Measurements from ENCODE around the gene DNER. TPM values are rescaled to one million over a fixed set of nuclear protein-coding genes. Genes with fewer than 3 reads are reported as not detected.
A peak's percentile ranks its signal among the peaks of the same experiment; 100 is the strongest.
"Not testable (repeated sequence)": the region's sequence is repeated elsewhere in the genome, so short reads cannot be mapped to it uniquely, and the experiment has no call there.

DNER gene
- polyA plus RNA-seq, 6 donors from 2014 or later: not detected

- no peak overlapping the region for H3K4me3 Mint-ChIP-seq
- no peaks in the 10 kb centered on the region for H3K36me3 Mint-ChIP-seq
- no peak for DNase-seq
- peaks cover 15 to 34% (median 19%) of the 10 kb centered on the region in 3 donors for H3K27me3 Mint-ChIP-seq
- no peak overlapping the region for H3K27ac Mint-ChIP-seq
- peaks cover 0 to 5% (median 0%) of the 10 kb centered on the region in 3 donors for H3K4me1 Mint-ChIP-seq
- ATAC-seq (ENCODE audit: low read depth in 2 of 2): no peak
- H3K9me3 Mint-ChIP-seq: peaks cover 0 to 8% (median 4%) of the 10 kb centered on the region in 7 donors
Measured at GRCh38 chr2:229344151-229344551, 370.2 kb downstream of the DNER start.

DNA sequence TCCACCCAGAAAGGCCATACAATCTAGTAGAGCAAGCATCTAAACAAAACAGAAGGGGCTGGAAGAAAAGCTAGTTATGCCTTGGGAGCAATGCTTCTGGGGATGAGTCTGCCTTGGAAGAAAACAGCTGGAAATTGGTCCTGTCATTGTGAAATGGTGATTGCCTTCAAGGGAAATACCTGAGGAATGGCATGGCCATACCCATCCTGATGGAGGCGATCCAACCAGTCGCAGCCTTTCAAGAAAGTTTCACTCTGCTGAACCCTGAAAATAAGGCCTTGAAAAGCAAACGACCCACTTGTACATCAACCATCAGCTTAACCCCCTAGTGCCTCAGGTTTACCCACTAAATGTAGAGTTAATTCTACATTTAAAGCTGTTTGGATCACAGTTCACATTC lies 370.7 kb downstream of the DNER start:
- H3K36me3 Mint-ChIP-seq: no peaks in the 10 kb centered on the region
- no peak for DNase-seq
- H3K27me3 Mint-ChIP-seq: peaks cover 15 to 34% (median 19%) of the 10 kb centered on the region in 3 donors
- H3K4me3 Mint-ChIP-seq: no peak overlapping the region
- peaks cover 0 to 8% (median 0%) of the 10 kb centered on the region in 7 donors for H3K9me3 Mint-ChIP-seq
- ATAC-seq (ENCODE audit: low read depth in 2 of 2): no peak
- no peak overlapping the region for H3K27ac Mint-ChIP-seq
- peaks cover 0 to 5% (median 0%) of the 10 kb centered on the region in 3 donors for H3K4me1 Mint-ChIP-seq

DNA sequence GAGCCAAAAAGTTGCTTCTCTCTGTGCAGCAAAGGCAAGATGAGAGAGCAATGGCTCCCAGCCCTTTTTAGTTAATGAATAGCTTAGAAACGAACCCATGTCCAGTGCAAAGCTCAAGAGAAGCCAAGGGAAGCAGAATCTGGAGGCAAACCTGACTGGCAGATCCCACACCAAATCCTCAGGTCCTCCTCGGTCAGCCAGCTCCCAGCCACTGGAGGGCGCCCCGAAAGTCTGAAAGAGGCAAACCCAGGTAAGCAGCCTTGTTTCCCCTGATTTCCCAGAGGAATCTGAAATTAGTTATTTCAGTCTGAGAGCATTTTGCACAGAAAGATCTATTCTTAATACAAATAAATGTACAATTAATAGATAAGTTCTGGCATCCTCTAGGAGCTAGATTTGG lies 372.0 kb downstream of the DNER start:
- peaks cover 0 to 5% (median 0%) of the 10 kb centered on the region in 3 donors for H3K4me1 Mint-ChIP-seq
- no peak for ATAC-seq (ENCODE audit: low read depth in 2 of 2)
- H3K36me3 Mint-ChIP-seq: no peaks in the 10 kb centered on the region
- peaks cover 0 to 5% (median 0%) of the 10 kb centered on the region in 7 donors for H3K9me3 Mint-ChIP-seq
- peaks cover 7 to 22% (median 19%) of the 10 kb centered on the region in 3 donors for H3K27me3 Mint-ChIP-seq
- H3K27ac Mint-ChIP-seq: peak overlapping the region in 1 of 6 donors; percentile 17
- no peak for DNase-seq
- no peak overlapping the region for H3K4me3 Mint-ChIP-seq

- Mint-ChIP-seq H3K27me3 (peaks cover 3 to 17% (median 8%) of the 10 kb centered on the region in 3 donors), H3K4me1 (peaks cover 0 to 5% (median 0%) of the 10 kb centered on the region in 3 donors), H3K27ac (no peak overlapping the region), H3K9me3 (peaks cover 0 to 5% (median 0%) of the 10 kb centered on the region in 7 donors), H3K4me3 (no peak overlapping the region), H3K36me3 (no peaks in the 10 kb centered on the region)
- DNase-seq: no peak
- no peak for ATAC-seq (ENCODE audit: low read depth in 2 of 2)
Measured at GRCh38 chr2:229340086-229340760, 374.1 kb downstream of the DNER start.

- no peak for DNase-seq
- no peak overlapping the region for H3K4me3 Mint-ChIP-seq
- no peak for ATAC-seq (ENCODE audit: low read depth in 2 of 2)
- H3K27me3 Mint-ChIP-seq: peaks cover 0 to 14% (median 5%) of the 10 kb centered on the region in 3 donors
- H3K36me3 Mint-ChIP-seq: no peaks in the 10 kb centered on the region
- H3K27ac Mint-ChIP-seq: no peak overlapping the region
- peaks cover 0 to 5% (median 0%) of the 10 kb centered on the region in 7 donors for H3K9me3 Mint-ChIP-seq
- peaks cover 0 to 5% (median 0%) of the 10 kb centered on the region in 3 donors for H3K4me1 Mint-ChIP-seq
Measured at GRCh38 chr2:229339618-229340017, 374.7 kb downstream of the DNER start.

GRCh38 chr2:229339171-229339570 lies 375.2 kb downstream of the DNER start:
- ATAC-seq (ENCODE audit: low read depth in 2 of 2); H3K4me1 Mint-ChIP-seq; H3K4me3 Mint-ChIP-seq: not testable (repeated sequence)

DNA sequence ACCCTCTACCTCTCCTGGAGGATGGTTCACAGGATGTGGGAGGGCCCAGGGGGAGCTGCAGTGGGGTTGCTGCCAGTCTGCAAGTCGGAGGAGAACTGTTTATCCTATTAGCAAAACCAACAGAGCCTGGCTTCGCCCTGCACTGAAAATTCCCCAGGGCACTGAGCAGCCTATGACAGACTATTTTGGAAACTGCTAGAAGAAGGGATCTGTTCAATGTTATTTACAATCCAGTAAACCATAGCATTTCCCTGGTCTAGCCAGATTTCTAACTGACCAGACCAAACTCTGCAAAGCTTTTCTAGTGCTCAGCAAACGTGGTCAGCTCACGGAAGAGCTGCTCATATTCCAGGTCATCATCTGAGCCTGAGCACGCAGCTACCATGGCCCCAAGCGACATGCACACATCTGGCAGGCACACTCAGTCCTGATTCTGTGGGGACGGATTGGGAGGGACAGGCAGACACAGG lies 378.4 kb downstream of the DNER start:
- Mint-ChIP-seq H3K9me3 (no peaks in the 10 kb centered on the region), H3K27ac (peak overlapping the region in 1 of 6 donors; percentile 83), H3K27me3 (peaks cover 0 to 14% (median 0%) of the 10 kb centered on the region in 3 donors), H3K4me3 (no peak overlapping the region), H3K36me3 (no peaks in the 10 kb centered on the region), H3K4me1 (peaks cover 19 to 31% (median 24%) of the 10 kb centered on the region in 3 donors)
- DNase-seq (no peak), ATAC-seq (ENCODE audit: low read depth in 2 of 2) (no peak)

More at GRCh38 chr2:229339171-229339570, 375.2 kb downstream of the DNER start:
- not testable (repeated sequence) for DNase-seq, H3K36me3 Mint-ChIP-seq, H3K9me3 Mint-ChIP-seq
- Mint-ChIP-seq H3K27ac (peak overlapping the region in 1 of 6 donors; percentile 27), H3K27me3 (peaks cover 0 to 14% (median 5%) of the 10 kb centered on the region in 3 donors)

GRCh38 chr2:229335330-229335729 lies 379.0 kb downstream of the DNER start:
- no peaks in the 10 kb centered on the region for H3K36me3 Mint-ChIP-seq
- no peak overlapping the region for H3K4me3 Mint-ChIP-seq
- no peak overlapping the region for H3K27ac Mint-ChIP-seq
- peaks cover 0 to 10% (median 0%) of the 10 kb centered on the region in 3 donors for H3K27me3 Mint-ChIP-seq
- DNase-seq (no peak), ATAC-seq (ENCODE audit: low read depth in 2 of 2) (no peak)
- H3K4me1 Mint-ChIP-seq: peaks cover 22 to 36% (median 26%) of the 10 kb centered on the region in 3 donors
- no peaks in the 10 kb centered on the region for H3K9me3 Mint-ChIP-seq

- peak overlapping the region in 6 of 8 donors; percentile 23 to 58 (median 43) for H3K4me3 Mint-ChIP-seq
- no peaks in the 10 kb centered on the region for H3K36me3 Mint-ChIP-seq
- peak; percentile 89 to 90 for ATAC-seq (ENCODE audit: low read depth in 2 of 2)
- no peaks in the 10 kb centered on the region for H3K27me3 Mint-ChIP-seq
- peak; percentile 63 for DNase-seq
- H3K27ac Mint-ChIP-seq: peak overlapping the region; percentile 26 to 90 (median 67)
- peaks cover 22 to 40% (median 26%) of the 10 kb centered on the region in 3 donors for H3K4me1 Mint-ChIP-seq
- no peaks in the 10 kb centered on the region for H3K9me3 Mint-ChIP-seq
Measured at GRCh38 chr2:229330952-229331351, 383.4 kb downstream of the DNER start.

DNA sequence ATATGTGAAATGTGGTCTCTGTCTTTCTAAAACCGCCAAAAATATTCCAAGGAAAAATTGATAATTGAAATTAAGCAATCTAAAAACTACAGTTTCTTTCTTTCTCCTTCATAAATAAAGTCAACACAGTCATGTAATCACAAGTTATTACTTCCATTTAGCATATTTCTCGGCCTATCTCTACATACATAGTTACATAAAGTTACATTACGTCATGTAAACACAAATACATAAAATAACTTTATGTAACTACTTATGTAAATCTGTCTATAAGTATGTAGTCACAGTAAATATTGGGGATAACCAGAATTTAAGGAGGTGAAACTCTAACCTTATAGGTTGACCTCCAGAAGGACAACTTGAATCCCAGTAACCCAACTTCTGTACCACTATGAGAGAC lies 394.8 kb downstream of the DNER start:
- no peaks in the 10 kb centered on the region for H3K4me1 Mint-ChIP-seq
- no peak for DNase-seq
- peaks cover 0 to 17% (median 9%) of the 10 kb centered on the region in 3 donors for H3K27me3 Mint-ChIP-seq
- H3K9me3 Mint-ChIP-seq: peaks cover 0 to 14% (median 7%) of the 10 kb centered on the region in 7 donors
- H3K27ac Mint-ChIP-seq: no peak overlapping the region
- no peak overlapping the region for H3K4me3 Mint-ChIP-seq
- peaks cover 0 to 8% of the 10 kb centered on the region in 2 donors for H3K36me3 Mint-ChIP-seq
- no peak for ATAC-seq (ENCODE audit: low read depth in 2 of 2)

GRCh38 chr2:229314117-229314516 lies 400.2 kb downstream of the DNER start:
- Mint-ChIP-seq H3K4me1 (no peaks in the 10 kb centered on the region), H3K27ac (no peak overlapping the region), H3K4me3 (no peak overlapping the region), H3K36me3 (no peaks in the 10 kb centered on the region), H3K9me3 (peaks cover 0 to 7% (median 0%) of the 10 kb centered on the region in 7 donors), H3K27me3 (no peaks in the 10 kb centered on the region)
- no peak for ATAC-seq (ENCODE audit: low read depth in 2 of 2)
- DNase-seq: no peak

- DNase-seq (no peak), ATAC-seq (ENCODE audit: low read depth in 2 of 2) (no peak)
- no peaks in the 10 kb centered on the region for H3K36me3 Mint-ChIP-seq
- H3K27me3 Mint-ChIP-seq: no peaks in the 10 kb centered on the region
- H3K27ac Mint-ChIP-seq: no peak overlapping the region
- H3K4me3 Mint-ChIP-seq: no peak overlapping the region
- peaks cover 0 to 7% (median 0%) of the 10 kb centered on the region in 7 donors for H3K9me3 Mint-ChIP-seq
- H3K4me1 Mint-ChIP-seq: no peaks in the 10 kb centered on the region
Measured at GRCh38 chr2:229313591-229313990, 400.8 kb downstream of the DNER start.

Measured in naive B cell (primary cell).